MM.1S (cell line): ENCODE results near the gene TRIM15.
"Not testable (repeated sequence)": the region's sequence is repeated elsewhere in the genome, so short reads cannot be mapped to it uniquely, and the experiment has no call there.

Experiments used
- CTCF ChIP-seq: fragments of 300-600 bp; sonication (generic); IDR thresholded peaks from 2 replicates; pipeline ENCODE4 v1.5.1; 2016; ENCODE audit warnings: antibody characterized with exemption, low read length, mixed read lengths
- EZH2 ChIP-seq: fragments of 300-600 bp; sonication (generic); optimal IDR thresholded peaks from 2 replicates; pipeline ENCODE3; 2017; ENCODE audit warnings: low read depth, mild to moderate bottlenecking, antibody characterized with exemption, low read length, mixed read lengths

DNA sequence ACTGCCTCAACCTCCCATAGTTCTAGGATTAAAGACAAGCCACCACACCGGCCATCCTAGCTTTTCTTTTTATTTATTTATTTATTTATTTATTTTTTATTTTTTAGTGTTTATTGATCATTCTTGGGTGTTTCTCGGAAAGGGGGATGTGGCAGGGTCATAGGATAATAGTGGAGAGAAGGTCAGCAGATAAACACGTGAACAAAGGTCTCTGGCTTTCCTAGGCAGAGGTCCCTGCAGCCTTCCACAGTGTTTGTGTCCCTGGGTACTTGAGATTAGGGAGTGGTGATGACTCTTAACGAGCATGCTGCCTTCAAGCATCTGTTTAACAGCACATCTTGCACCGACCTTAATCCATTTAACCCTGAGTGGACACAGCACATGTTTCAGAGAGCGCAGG lies 58.0 kb downstream of the TRIM15 start:
- TF ChIP-seq CTCF, EZH2: not testable (repeated sequence)
